H9 (cell line): ENCODE measurements around the gene TCF7L1. TPM values are rescaled to one million over a fixed set of nuclear protein-coding genes. Genes with fewer than 3 reads are reported as not detected.
A peak's percentile ranks its signal among the peaks of the same experiment; 100 is the strongest.

Experiments used
- DNase-seq: peaks from one replicate; pipeline ENCODE4 v3.0.0-alpha.2; 2017
- H2AFZ ChIP-seq: one replicate; pipeline ENCODE4 v1.6.1; 2013; ENCODE audit warnings: mild to moderate bottlenecking, low read length, control low read depth, moderate library complexity
- H2AK5ac ChIP-seq: 2 replicates; pipeline ENCODE4 v1.6.1; 2013; ENCODE audit warnings: low read length, control low read depth, mixed read lengths; ENCODE audit not compliant: insufficient read length
- H2BK120ac ChIP-seq: one replicate; pipeline ENCODE4 v1.6.1; 2013; ENCODE audit warnings: low read depth, mild to moderate bottlenecking, low read length, control low read depth, inconsistent platforms; ENCODE audit not compliant: poor library complexity, severe bottlenecking
- H2BK12ac ChIP-seq: 2 replicates; pipeline ENCODE4 v1.6.1; 2013; ENCODE audit warnings: low read length, control low read depth, mixed read lengths, low read depth; ENCODE audit not compliant: insufficient read length
- H2BK15ac ChIP-seq: 2 replicates; pipeline ENCODE4 v1.6.1; 2013; ENCODE audit warnings: low read depth, low read length, control low read depth
- H2BK20ac ChIP-seq: one replicate; pipeline ENCODE4 v1.6.1; 2013; ENCODE audit warnings: low read depth, mild to moderate bottlenecking, low read length, control low read depth, inconsistent platforms; ENCODE audit not compliant: poor library complexity, severe bottlenecking
- H2BK5ac ChIP-seq: 2 replicates; pipeline ENCODE4 v1.6.1; 2013; ENCODE audit warnings: low read length, control low read depth, mixed read lengths; ENCODE audit not compliant: insufficient read length
- H3K14ac ChIP-seq: 2 replicates; pipeline ENCODE4 v1.6.1; 2013; ENCODE audit warnings: low read length, control low read depth; ENCODE audit not compliant: insufficient read depth
- H3K18ac ChIP-seq: 2 replicates; pipeline ENCODE4 v1.6.1; 2013; ENCODE audit warnings: low read depth, mild to moderate bottlenecking, mixed read lengths, low read length, control low read depth; ENCODE audit not compliant: insufficient read length
- H3K23ac ChIP-seq: 2 replicates; pipeline ENCODE4 v1.6.1; 2013; ENCODE audit warnings: low read length, control low read depth, mixed read lengths, low read depth; ENCODE audit not compliant: insufficient read length
- H3K23me2 ChIP-seq: 2 replicates; pipeline ENCODE4 v1.6.1; 2013; ENCODE audit warnings: low read depth, mild to moderate bottlenecking, mixed read lengths, low read length, control low read depth; ENCODE audit not compliant: insufficient read length, poor library complexity, severe bottlenecking
- H3K27ac ChIP-seq: 2 replicates; pipeline ENCODE4 v1.5.1; 2013; ENCODE audit warnings: low read length, control low read depth, mixed read lengths, low read depth; ENCODE audit not compliant: insufficient read length
- H3K27me3 ChIP-seq: 2 replicates; pipeline ENCODE4 v1.6.1; 2013; ENCODE audit warnings: low read length, control low read depth, inconsistent platforms; ENCODE audit not compliant: insufficient read depth
- H3K4ac ChIP-seq: 2 replicates; pipeline ENCODE4 v1.6.1; 2013; ENCODE audit warnings: low read depth, mild to moderate bottlenecking, control low read depth, inconsistent platforms, low read length, moderate library complexity
- H3K4me1 ChIP-seq: 2 replicates; pipeline ENCODE4 v1.6.1; 2013; ENCODE audit warnings: low read length, control low read depth, inconsistent platforms; ENCODE audit not compliant: insufficient read depth
- H3K4me2 ChIP-seq: 2 replicates; pipeline ENCODE4 v1.6.1; 2013; ENCODE audit warnings: low read length, control low read depth, mixed read lengths; ENCODE audit not compliant: insufficient read length, insufficient read depth
- H3K56ac ChIP-seq: 2 replicates; pipeline ENCODE4 v1.6.1; 2013; ENCODE audit warnings: low read depth, mild to moderate bottlenecking, mixed read lengths, low read length, control low read depth; ENCODE audit not compliant: insufficient read length
- H3K79me1 ChIP-seq: 2 replicates; pipeline ENCODE4 v1.6.1; 2013; ENCODE audit warnings: low read depth, mild to moderate bottlenecking, moderate library complexity, low read length, control low read depth, inconsistent platforms; ENCODE audit not compliant: insufficient read depth, poor library complexity, severe bottlenecking
- H3K79me2 ChIP-seq: 2 replicates; pipeline ENCODE4 v1.6.1; 2013; ENCODE audit warnings: low read length, control low read depth, inconsistent platforms; ENCODE audit not compliant: insufficient read depth
- H3K9ac ChIP-seq: 2 replicates; pipeline ENCODE4 v1.6.1; 2013; ENCODE audit warnings: low read length, control low read depth, mixed read lengths; ENCODE audit not compliant: insufficient read length; ENCODE audit errors: extremely low read depth
- H3K9me3 ChIP-seq: one replicate; pipeline ENCODE4 v1.6.1; 2013; ENCODE audit warnings: low read depth, low read length, inconsistent platforms; ENCODE audit not compliant: control insufficient read depth
- H3T11ph ChIP-seq: one replicate; pipeline ENCODE4 v1.6.1; 2013; ENCODE audit warnings: mild to moderate bottlenecking, low read length, control low read depth, inconsistent platforms
- H4K20me1 ChIP-seq: one replicate; pipeline ENCODE4 v1.6.1; 2013; ENCODE audit not compliant: control insufficient read depth, insufficient read length, insufficient read depth
- H4K5ac ChIP-seq: 2 replicates; pipeline ENCODE4 v1.6.1; 2013; ENCODE audit warnings: low read depth, mild to moderate bottlenecking, mixed read lengths, low read length, control low read depth; ENCODE audit not compliant: insufficient read length
- H4K8ac ChIP-seq: replicated peaks from 2 replicates; pipeline ENCODE4 v1.6.1; 2013; ENCODE audit warnings: low read length, control low read depth, mixed read lengths, low read depth; ENCODE audit not compliant: insufficient read length
- H4K91ac ChIP-seq: 2 replicates; pipeline ENCODE4 v1.6.1; 2013; ENCODE audit warnings: low read depth, mild to moderate bottlenecking, moderate library complexity, mixed read lengths, low read length, control low read depth; ENCODE audit not compliant: insufficient read length
- H3K27ac Mint-ChIP-seq, 3 experiments: 2 replicates in 2 of 3; 3 replicates in 1 of 3; pipeline ENCODE4 v1.8.0; 2020 to 2021; ENCODE audit warnings: mixed read lengths in 3 of 3, mild to moderate bottlenecking in 1 of 3, moderate library complexity in 1 of 3
- H3K27me3 Mint-ChIP-seq: 2 replicates; pipeline ENCODE4 v1.8.0; 2021; ENCODE audit warnings: low read depth, mild to moderate bottlenecking, moderate library complexity, mixed read lengths
- H3K36me3 Mint-ChIP-seq, 3 experiments: 2 replicates in 2 of 3; 3 replicates in 1 of 3; pipeline ENCODE4 v1.8.0; 2020 to 2021; ENCODE audit warnings: low read depth in 3 of 3, mixed read lengths in 3 of 3; ENCODE audit not compliant: insufficient read depth in 1 of 3
- H3K4me1 Mint-ChIP-seq, 2 experiments: 2 replicates each; pipeline ENCODE4 v1.8.0; 2020; ENCODE audit warnings: mixed read lengths in 2 of 2
- H3K4me3 Mint-ChIP-seq, 2 experiments: 2 replicates in 1 of 2; 3 replicates in 1 of 2; pipeline ENCODE4 v1.8.0; 2020 to 2021; ENCODE audit warnings: mild to moderate bottlenecking in 2 of 2, mixed read lengths in 2 of 2, moderate library complexity in 1 of 2
- H3K9me3 Mint-ChIP-seq, 2 experiments: 2 replicates in 1 of 2; 3 replicates in 1 of 2; pipeline ENCODE4 v1.8.0; 2020; ENCODE audit warnings: mild to moderate bottlenecking in 2 of 2, mixed read lengths in 2 of 2, moderate library complexity in 1 of 2
- CTCF ChIP-seq: fragments of 200-600 bp; sonication (generic); conservative IDR thresholded peaks from 3 replicates; pipeline ENCODE4 v1.8.0; 2021; ENCODE audit warnings: antibody characterized with exemption, mild to moderate bottlenecking
- WGBS: extraction: QIAGEN DNeasy Blood & Tissue Kit; methylation state at CpG from one replicate; pipeline ENCODE4 v1.1.7; 2013; ENCODE audit warnings: missing lambda C conversion rate, low lambda C conversion rate, mixed read lengths; ENCODE audit not compliant: insufficient read length; ENCODE audit errors: extremely low coverage; 5-methylcytosine and 5-hydroxymethylcytosine counted together
- total RNA-seq: library from RNA; stranded (reverse); gene quantifications from 2 replicates; pipeline ENCODE4 v1.2.1, GENCODE V29; 2021

The TCF7L1 gene
- total RNA-seq, 1 experiment from 2014 or later = 112 TPM

GRCh38 chr2:85132397-85132796 lies 795 bp upstream of the TCF7L1 start:
- no peak overlapping the region for H3K9ac ChIP-seq
- H3K18ac ChIP-seq = no peak overlapping the region
- H2AK5ac ChIP-seq = no peak overlapping the region
- no CpG with 5 or more reads among the region's 14 CpGs for WGBS
- peak overlapping the region; percentile 80 to 99 (median 82); a peak in 5 of 7 replicates for H3K27ac Mint-ChIP-seq
- peaks cover 13% of the 10 kb centered on the region; the same call in 1 of the 2 replicates for H3K4me1 ChIP-seq
- peak overlapping the region; percentile 1 for H2AFZ ChIP-seq
- H3K4me2 ChIP-seq = peak overlapping the region; percentile 52
- H3K27me3 ChIP-seq = no peaks in the 10 kb centered on the region
- DNase-seq = no peak
- H3K79me2 ChIP-seq = peaks cover 21% of the 10 kb centered on the region; the same call in 1 of the 2 replicates
- peak overlapping the region; percentile 88 to 93 for H3K4me3 Mint-ChIP-seq
- no peak overlapping the region for H3K23ac ChIP-seq
- no peak overlapping the region for H3K56ac ChIP-seq
- no peak overlapping the region for H2BK15ac ChIP-seq
- no peak overlapping the region for H3T11ph ChIP-seq
- no peak overlapping the region for H4K8ac ChIP-seq
- no peaks in the 10 kb centered on the region for H4K20me1 ChIP-seq
- H3K27ac ChIP-seq = no peak overlapping the region
- no peak overlapping the region for H3K14ac ChIP-seq
- H2BK20ac ChIP-seq = no peak overlapping the region
- H3K36me3 Mint-ChIP-seq = peaks cover 13 to 20% (median 19%) of the 10 kb centered on the region in 3 experiments
- no peaks in the 10 kb centered on the region for H3K9me3 ChIP-seq
- no peak overlapping the region for H4K91ac ChIP-seq
- H3K79me1 ChIP-seq = no peaks in the 10 kb centered on the region
- peaks cover 4% of the 10 kb centered on the region for H3K23me2 ChIP-seq
- no peak overlapping the region for H2BK5ac ChIP-seq
- H4K5ac ChIP-seq = no peak overlapping the region
- no peak overlapping the region for H2BK120ac ChIP-seq
- H3K27me3 Mint-ChIP-seq = peaks cover 10% of the 10 kb centered on the region
- H3K9me3 Mint-ChIP-seq = no peaks in the 10 kb centered on the region; a peak in 1 of 5 replicates
- H3K4me1 Mint-ChIP-seq = peaks cover 31 to 39% of the 10 kb centered on the region in 2 experiments
- H3K4ac ChIP-seq = no peak overlapping the region
- no peak overlapping the region for H2BK12ac ChIP-seq
- no peak for TF ChIP-seq CTCF
